ENCODE measurements around the gene NXNL1.

NXNL1 gene

DNA sequence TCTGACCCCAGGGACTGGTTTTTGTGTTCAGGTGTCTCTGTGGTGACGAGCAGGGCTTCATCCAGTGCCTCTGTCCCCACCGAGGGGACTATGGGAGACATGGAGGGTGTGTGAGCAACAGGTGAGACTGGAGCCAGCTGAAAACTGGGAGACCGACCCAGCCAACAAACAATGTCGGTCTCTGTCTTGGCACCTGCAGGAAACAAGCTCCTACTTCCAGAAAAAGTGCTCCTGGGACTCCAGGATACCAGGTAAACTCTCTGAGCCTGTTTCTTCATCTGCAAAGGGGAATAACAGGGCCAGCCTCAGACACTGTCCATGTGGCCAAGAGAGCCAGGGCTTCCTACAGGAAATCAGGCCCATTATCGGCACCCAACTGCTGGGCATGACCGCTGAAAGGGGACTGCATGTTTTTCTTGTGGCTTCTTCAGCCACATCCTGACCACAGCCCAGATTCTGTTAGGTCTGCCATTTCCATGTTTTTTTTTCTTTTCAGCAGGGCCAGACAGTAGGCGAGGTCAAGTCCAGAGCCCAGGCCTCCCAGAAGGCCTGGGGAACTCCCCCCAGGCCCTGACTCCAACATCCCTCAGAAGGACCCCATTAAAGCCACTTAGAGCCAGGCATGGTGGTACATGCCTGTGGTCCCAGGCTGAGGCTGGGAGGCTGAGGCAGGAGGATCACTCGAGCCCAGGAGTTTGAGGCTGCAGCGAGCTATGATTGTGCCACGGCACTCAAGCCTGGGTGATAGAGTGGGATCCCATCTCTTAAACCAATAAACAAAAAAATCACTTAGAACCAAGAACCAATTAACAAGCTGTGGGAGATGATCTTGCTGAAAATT lies 54.5 kb downstream of the NXNL1 start:
- no peak for TF ChIP-seq POLR2AphosphoS5 (IDR thresholded peaks at IDR 0.05; ENCODE audit: low read depth, low read length)
- TF ChIP-seq REST (IDR thresholded peaks at IDR 0.05; ENCODE audit: insufficient read depth in 1 of 2, low read depth in 2 of 2, low read length in 2 of 2), result 0 out of 4 replicates have a peak, but pooled peaks of 1 of the 2 experiments have one; percentile 26
